ENCODE data around the gene HP. TPM values are rescaled to one million over a fixed set of nuclear protein-coding genes. Genes with fewer than 3 reads are reported as not detected.
"Not testable (repeated sequence)": the region's sequence is repeated elsewhere in the genome, so short reads cannot be mapped to it uniquely, and the experiment has no call there.

Gene HP
- total and polyA plus RNA-seq, 7 donors: 0.49 to 11.2 (median 3.6) TPM; not detected in 2

DNA sequence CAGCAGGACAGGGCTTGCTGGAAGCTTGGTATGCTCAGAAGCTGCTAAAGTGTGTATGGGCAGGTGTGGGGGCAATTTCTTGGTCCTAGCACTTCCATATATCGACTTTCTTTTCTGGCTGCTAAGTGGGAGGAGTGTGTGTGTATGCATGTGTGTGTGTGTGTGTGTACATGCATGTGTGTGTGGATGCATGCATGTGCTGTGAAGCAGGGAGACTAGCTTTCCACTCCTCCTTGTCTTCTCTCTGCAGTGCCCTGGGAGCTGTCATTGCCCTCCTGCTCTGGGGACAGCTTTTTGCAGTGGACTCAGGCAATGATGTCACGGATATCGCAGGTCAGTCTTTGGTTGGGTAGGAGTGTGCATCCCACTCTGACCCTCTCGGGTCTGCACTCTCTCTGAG lies 1.6 kb downstream of the HP start:
- Histone ChIP-seq H3K4me3 (no peak overlapping the region), H3K27ac (no peak overlapping the region), H3K9me3 (no peaks in the 10 kb centered on the region), H3K36me3 (peaks cover 0 to 2% (median 0%) of the 10 kb centered on the region in 4 donors), H3K4me1 (no peaks in the 10 kb centered on the region), H3K27me3 (no peaks in the 10 kb centered on the region)
- 87 to 91% methylated on average over 4 of the region's 4 CpGs for WGBS, 2 donors
- no peak for TF ChIP-seq POLR2A (IDR thresholded peaks at IDR 0.05)
- TF ChIP-seq POLR2AphosphoS5 (IDR thresholded peaks at IDR 0.05): no peak
- DNase-seq: no peak
- intact Hi-C loops (cut with DNase I): no loop called here

DNA sequence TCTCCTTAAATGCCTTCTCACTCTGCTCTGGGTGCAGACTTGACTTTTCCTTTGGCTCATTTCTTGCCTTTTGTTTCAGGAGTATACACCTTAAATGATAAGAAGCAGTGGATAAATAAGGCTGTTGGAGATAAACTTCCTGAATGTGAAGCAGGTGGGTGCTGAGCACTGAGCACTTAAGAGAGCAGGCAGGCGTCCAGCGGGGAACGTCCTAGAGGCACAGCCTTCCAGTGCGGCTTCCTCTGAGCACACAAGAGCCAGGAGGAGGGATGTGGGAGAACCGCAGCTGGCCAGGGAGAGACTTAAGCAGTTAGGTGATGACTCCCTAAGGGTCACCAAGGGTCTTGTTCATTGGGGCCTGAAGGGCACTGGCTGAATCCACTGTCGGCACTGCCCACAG lies 3.0 kb downstream of the HP start:
- H3K4me3 ChIP-seq; H3K27me3 ChIP-seq; H3K36me3 ChIP-seq; H3K4me1 ChIP-seq; DNase-seq; H3K27ac ChIP-seq; H3K9me3 ChIP-seq; intact Hi-C loops (cut with DNase I): not testable (repeated sequence)
- 32% methylated on average over 2 of the region's 6 CpGs; no CpG with 5 or more reads in 1 of the 2 donors for WGBS, 2 donors

DNA sequence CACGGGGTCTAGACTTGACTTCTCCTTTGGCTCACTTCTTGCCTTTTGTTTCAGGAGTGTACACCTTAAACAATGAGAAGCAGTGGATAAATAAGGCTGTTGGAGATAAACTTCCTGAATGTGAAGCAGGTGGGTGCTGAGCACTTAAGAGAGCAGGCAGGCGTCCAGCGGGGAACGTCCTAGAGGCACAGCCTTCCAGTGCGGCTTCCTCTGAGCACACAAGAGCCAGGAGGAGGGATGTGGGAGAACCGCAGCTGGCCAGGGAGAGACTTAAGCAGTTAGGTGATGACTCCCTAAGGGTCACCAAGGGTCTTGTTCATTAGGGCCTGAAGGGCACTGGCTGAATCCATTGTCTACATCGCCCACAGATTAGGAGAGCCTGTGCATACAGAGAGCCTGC lies 4.8 kb downstream of the HP start:
- intact Hi-C loops (cut with DNase I); H3K27ac ChIP-seq; H3K27me3 ChIP-seq; H3K4me1 ChIP-seq; DNase-seq; H3K9me3 ChIP-seq; H3K36me3 ChIP-seq; H3K4me3 ChIP-seq: not testable (repeated sequence)
- WGBS, 2 donors: 44 to 86% methylated on average over 7 of the region's 7 CpGs

DNA sequence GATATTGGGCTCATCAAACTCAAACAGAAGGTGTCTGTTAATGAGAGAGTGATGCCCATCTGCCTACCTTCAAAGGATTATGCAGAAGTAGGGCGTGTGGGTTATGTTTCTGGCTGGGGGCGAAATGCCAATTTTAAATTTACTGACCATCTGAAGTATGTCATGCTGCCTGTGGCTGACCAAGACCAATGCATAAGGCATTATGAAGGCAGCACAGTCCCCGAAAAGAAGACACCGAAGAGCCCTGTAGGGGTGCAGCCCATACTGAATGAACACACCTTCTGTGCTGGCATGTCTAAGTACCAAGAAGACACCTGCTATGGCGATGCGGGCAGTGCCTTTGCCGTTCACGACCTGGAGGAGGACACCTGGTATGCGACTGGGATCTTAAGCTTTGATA lies 6.1 kb downstream of the HP start:
- TF ChIP-seq POLR2AphosphoS5 (IDR thresholded peaks at IDR 0.05) (no peak), EP300 (IDR thresholded peaks at IDR 0.05) (no peak), POLR2A (IDR thresholded peaks at IDR 0.05) (no peak)
- TF ChIP-seq, protein P1, sequence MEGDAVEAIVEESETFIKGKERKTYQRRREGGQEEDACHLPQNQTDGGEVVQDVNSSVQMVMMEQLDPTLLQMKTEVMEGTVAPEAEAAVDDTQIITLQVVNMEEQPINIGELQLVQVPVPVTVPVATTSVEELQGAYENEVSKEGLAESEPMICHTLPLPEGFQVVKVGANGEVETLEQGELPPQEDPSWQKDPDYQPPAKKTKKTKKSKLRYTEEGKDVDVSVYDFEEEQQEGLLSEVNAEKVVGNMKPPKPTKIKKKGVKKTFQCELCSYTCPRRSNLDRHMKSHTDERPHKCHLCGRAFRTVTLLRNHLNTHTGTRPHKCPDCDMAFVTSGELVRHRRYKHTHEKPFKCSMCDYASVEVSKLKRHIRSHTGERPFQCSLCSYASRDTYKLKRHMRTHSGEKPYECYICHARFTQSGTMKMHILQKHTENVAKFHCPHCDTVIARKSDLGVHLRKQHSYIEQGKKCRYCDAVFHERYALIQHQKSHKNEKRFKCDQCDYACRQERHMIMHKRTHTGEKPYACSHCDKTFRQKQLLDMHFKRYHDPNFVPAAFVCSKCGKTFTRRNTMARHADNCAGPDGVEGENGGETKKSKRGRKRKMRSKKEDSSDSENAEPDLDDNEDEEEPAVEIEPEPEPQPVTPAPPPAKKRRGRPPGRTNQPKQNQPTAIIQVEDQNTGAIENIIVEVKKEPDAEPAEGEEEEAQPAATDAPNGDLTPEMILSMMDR (IDR thresholded peaks at IDR 0.05): no peak
- 95 to 96% methylated on average over 9 of the region's 9 CpGs for WGBS, 2 donors
- Histone ChIP-seq H3K4me1 (no peaks in the 10 kb centered on the region), H3K36me3 (peaks cover 0 to 2% (median 0%) of the 10 kb centered on the region in 4 donors), H3K4me3 (no peak overlapping the region), H3K27me3 (no peaks in the 10 kb centered on the region), H3K27ac (no peak overlapping the region), H3K9me3 (no peaks in the 10 kb centered on the region)
- intact Hi-C loops (cut with DNase I): no loop called here
- no peak for DNase-seq

DNA sequence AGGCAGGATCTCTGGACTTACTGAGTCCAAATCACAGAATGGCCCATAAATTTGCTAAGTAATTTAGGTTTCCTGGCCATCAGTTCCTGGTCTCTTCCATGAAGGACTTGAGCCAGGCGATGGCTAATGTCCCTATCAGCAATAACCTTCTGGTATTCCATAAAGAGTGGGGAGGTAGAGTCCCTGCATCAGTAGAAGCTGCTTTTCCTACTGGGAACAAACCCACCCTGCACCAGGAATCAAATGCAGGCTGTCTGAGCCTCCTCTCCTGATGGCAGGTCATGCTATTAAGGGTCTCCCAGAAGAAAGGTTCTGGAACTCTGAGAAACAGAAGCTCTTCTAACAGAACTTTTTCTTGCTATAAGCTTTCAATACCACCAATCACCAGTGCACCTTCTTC lies 7.3 kb downstream of the HP start:
- 95 to 98% methylated on average over 1 of the region's 1 CpG for WGBS, 2 donors
- TF ChIP-seq POLR2A (IDR thresholded peaks at IDR 0.05): no peak
- no peak for TF ChIP-seq POLR2AphosphoS5 (IDR thresholded peaks at IDR 0.05)
- TF ChIP-seq EP300 (IDR thresholded peaks at IDR 0.05): no peak
- TF ChIP-seq, protein P1 (IDR thresholded peaks at IDR 0.05): no peak
- no peak overlapping the region for H3K27ac ChIP-seq
- no peaks in the 10 kb centered on the region for H3K27me3 ChIP-seq
- intact Hi-C loops (cut with DNase I): no loop called here
- H3K4me3 ChIP-seq: no peak overlapping the region
- H3K36me3 ChIP-seq: peaks cover 0 to 2% (median 0%) of the 10 kb centered on the region in 4 donors
- no peak for DNase-seq
- no peaks in the 10 kb centered on the region for H3K4me1 ChIP-seq
- H3K9me3 ChIP-seq: no peaks in the 10 kb centered on the region

DNA sequence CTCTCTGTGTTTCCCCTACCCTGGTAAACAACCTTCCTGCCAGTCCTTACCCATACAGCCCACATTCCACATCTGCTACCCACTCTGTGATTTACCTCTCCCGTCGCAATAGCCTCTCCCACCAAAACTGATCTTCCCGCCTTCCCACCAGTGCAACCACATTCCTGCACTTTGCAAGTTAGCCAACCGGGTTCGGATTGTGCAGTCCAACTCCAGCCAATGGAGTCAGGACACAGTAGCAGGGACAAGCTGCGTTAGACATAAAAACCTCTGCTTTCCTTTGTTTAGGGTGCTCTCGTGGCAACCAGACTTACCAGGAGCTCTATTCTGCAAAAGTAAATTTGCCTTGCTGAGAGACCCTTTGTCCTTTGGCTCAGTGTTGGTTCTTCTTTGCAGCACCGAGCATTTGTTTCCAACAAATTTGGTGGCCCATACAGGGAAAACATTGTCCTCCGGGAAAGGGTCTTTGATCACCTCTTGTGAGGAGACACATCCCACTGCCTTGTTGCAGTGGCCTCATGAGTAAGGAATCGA lies 10.1 kb downstream of the HP start:
- H3K36me3 ChIP-seq: peaks cover 0 to 2% (median 0%) of the 10 kb centered on the region in 4 donors
- no peaks in the 10 kb centered on the region for H3K9me3 ChIP-seq
- no peak overlapping the region for H3K4me3 ChIP-seq
- no peak for DNase-seq
- H3K27me3 ChIP-seq: no peaks in the 10 kb centered on the region
- intact Hi-C loops (cut with DNase I): no loop called here
- no peak overlapping the region for H3K27ac ChIP-seq
- H3K4me1 ChIP-seq: no peaks in the 10 kb centered on the region
- TF ChIP-seq POLR2AphosphoS5 (IDR thresholded peaks at IDR 0.05): no peak
- TF ChIP-seq POLR2A (IDR thresholded peaks at IDR 0.05): no peak
- TF ChIP-seq, protein P1 (IDR thresholded peaks at IDR 0.05): no peak
- TF ChIP-seq EP300 (IDR thresholded peaks at IDR 0.05): no peak
- WGBS, 2 donors: 93 to 94% methylated on average over 10 of the region's 10 CpGs
